HEK293 (cell line): Measurements from ENCODE around the gene GTPBP10.

Source experiments
- HOXA7 ChIP-seq: sonication (generic); formaldehyde crosslinking; IDR thresholded peaks from 2 replicates; pipeline ENCODE4 v1.8.1; 2022; ENCODE audit warnings: missing genetic modification reagents, borderline replicate concordance
- IKZF3 ChIP-seq: fragments of 450-650 bp; IDR thresholded peaks from 2 replicates; pipeline ENCODE4 v1.5.0; 2018; ENCODE audit warnings: missing biosample characterization, mild to moderate bottlenecking, missing genetic modification characterization, moderate library complexity
- KLF10 ChIP-seq: fragments of 450-650 bp; IDR thresholded peaks from 2 replicates; pipeline ENCODE4 v1.5.1; 2018; ENCODE audit warnings: missing biosample characterization, mild to moderate bottlenecking, missing genetic modification characterization
- MZF1 ChIP-seq: fragments of 450-650 bp; formaldehyde crosslinking; IDR thresholded peaks from 2 replicates; pipeline ENCODE4 v1.5.1; 2017; ENCODE audit warnings: missing biosample characterization, missing genetic modification characterization, borderline replicate concordance
- ZNF155 ChIP-seq: fragments of 450-650 bp; formaldehyde crosslinking; IDR thresholded peaks from 2 replicates; pipeline ENCODE4 v1.5.1; 2016; ENCODE audit warnings: missing biosample characterization, missing genetic modification characterization
- ZNF416 ChIP-seq: fragments of 450-650 bp; formaldehyde crosslinking; IDR thresholded peaks from 2 replicates; pipeline ENCODE4 v1.5.1; 2016; ENCODE audit warnings: missing biosample characterization, missing genetic modification characterization
- ZNF501 ChIP-seq: fragments of 450-650 bp; formaldehyde crosslinking; IDR thresholded peaks from 2 replicates; pipeline ENCODE4 v1.5.1; 2016; ENCODE audit warnings: missing biosample characterization, missing genetic modification characterization
- ZNF514 ChIP-seq: fragments of 450-650 bp; formaldehyde crosslinking; IDR thresholded peaks from 2 replicates; pipeline ENCODE4 v1.5.1; 2016; ENCODE audit warnings: missing biosample characterization, missing genetic modification characterization
- ZNF530 ChIP-seq: fragments of 450-650 bp; formaldehyde crosslinking; IDR thresholded peaks from 2 replicates; pipeline ENCODE4 v1.5.1; 2016; ENCODE audit warnings: low read depth, missing biosample characterization, missing genetic modification characterization
- ZNF544 ChIP-seq: fragments of 450-650 bp; formaldehyde crosslinking; IDR thresholded peaks from 2 replicates; pipeline ENCODE4 v1.5.0; 2017; ENCODE audit warnings: missing biosample characterization, missing genetic modification characterization
- ZNF596 ChIP-seq: fragments of 450-650 bp; IDR thresholded peaks from 2 replicates; pipeline ENCODE4 v1.5.0; 2018; ENCODE audit warnings: missing biosample characterization, mild to moderate bottlenecking, missing genetic modification characterization, moderate library complexity
- ZNF658 ChIP-seq: fragments of 450-650 bp; formaldehyde crosslinking; IDR thresholded peaks from 2 replicates; pipeline ENCODE4; 2016; ENCODE audit warnings: missing biosample characterization, missing genetic modification characterization
- ZNF677 ChIP-seq: fragments of 450-650 bp; IDR thresholded peaks from 2 replicates; pipeline ENCODE4 v1.5.0; 2018; ENCODE audit warnings: missing biosample characterization, mild to moderate bottlenecking, missing genetic modification characterization, moderate library complexity
- ZNF777 ChIP-seq: fragments of 450-650 bp; formaldehyde crosslinking; IDR thresholded peaks from 2 replicates; pipeline ENCODE4 v1.5.1; 2017; ENCODE audit warnings: missing biosample characterization, missing genetic modification characterization, borderline replicate concordance
- ZNF843 ChIP-seq: fragments of 450-650 bp; formaldehyde crosslinking; IDR thresholded peaks from 2 replicates; pipeline ENCODE4 v1.5.1; 2016; ENCODE audit warnings: missing biosample characterization, missing genetic modification characterization
- ZSCAN23 ChIP-seq: fragments of 450-650 bp; formaldehyde crosslinking; IDR thresholded peaks from 2 replicates; pipeline ENCODE4 v1.5.1; 2016; ENCODE audit warnings: missing biosample characterization, missing genetic modification characterization
- TF ChIP-seq, protein P1 (sequence below): fragments of 450-650 bp; formaldehyde crosslinking; IDR thresholded peaks from 2 replicates; pipeline ENCODE4 v1.5.1; 2017; ENCODE audit warnings: missing biosample characterization, missing genetic modification characterization
- TF ChIP-seq, protein P2 (sequence below): IDR thresholded peaks from 2 replicates; pipeline ENCODE4 v1.6.1; 2011; ENCODE audit warnings: mild to moderate bottlenecking, low read depth, low read length, borderline replicate concordance
- TF ChIP-seq, protein P3 (sequence below): fragments of 450-650 bp; formaldehyde crosslinking; conservative IDR thresholded peaks from 2 replicates; pipeline ENCODE4 v1.5.1; 2016; ENCODE audit warnings: low read depth, missing biosample characterization, missing genetic modification characterization
- TF ChIP-seq, protein P4 (sequence below): fragments of 450-650 bp; formaldehyde crosslinking; IDR thresholded peaks from 2 replicates; pipeline ENCODE4 v1.5.1; 2017; ENCODE audit warnings: missing biosample characterization, missing genetic modification characterization
- TF ChIP-seq, protein P5 (sequence below): fragments of 450-650 bp; formaldehyde crosslinking; IDR thresholded peaks from 2 replicates; pipeline ENCODE4 v1.5.1; 2016; ENCODE audit warnings: missing biosample characterization, missing genetic modification characterization, borderline replicate concordance
- TF ChIP-seq, protein P6 (sequence below): fragments of 450-650 bp; formaldehyde crosslinking; IDR thresholded peaks from 2 replicates; pipeline ENCODE4 v1.5.1; 2017; ENCODE audit warnings: missing biosample characterization, missing genetic modification characterization

The GTPBP10 gene

DNA sequence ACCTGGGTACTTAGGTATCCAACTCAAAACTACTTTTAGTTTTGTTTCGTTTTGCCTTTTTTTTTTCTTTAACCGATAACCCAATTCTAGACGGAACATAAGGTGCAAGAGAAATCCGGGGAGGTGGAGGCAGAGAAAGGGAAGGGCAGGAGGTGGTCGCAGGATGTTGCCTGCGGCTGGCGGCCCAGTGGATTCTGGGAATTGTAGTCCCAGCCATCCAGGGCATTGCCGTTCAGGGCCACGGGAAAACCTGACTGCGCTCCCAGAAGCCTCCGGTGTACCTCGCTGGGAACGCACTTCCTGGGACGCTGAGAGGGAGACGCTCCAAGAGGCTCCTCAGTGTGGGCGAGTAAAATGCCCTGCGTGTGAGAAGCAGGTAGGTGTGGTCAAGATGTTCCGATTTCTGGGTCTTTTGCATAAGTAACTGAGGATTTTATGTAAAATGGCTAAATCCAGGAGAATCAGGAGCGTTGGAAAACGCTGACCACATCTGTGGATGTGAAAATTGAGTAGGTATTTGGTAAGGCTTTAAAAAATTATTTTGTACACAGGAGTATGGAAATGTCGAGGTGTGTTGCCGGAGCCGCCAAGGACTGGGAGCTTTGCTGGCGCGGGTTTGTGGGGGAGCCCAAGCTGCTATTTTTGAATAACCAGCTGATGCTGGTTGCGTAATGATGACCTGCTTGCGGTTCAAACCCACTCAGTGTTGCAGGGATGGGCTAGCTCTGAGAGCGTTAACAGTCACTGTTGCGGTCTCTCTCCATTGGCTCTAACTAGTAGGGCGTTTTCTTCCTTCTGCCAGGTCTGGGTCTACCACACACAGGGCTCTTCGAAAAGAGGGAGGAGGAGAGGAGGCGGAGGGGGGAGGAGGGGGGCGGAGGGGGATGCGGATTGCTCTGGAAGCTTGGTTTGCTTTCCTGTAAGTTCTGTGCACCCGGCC is 56.9 kb downstream of the GTPBP10 start, which contains the start of gene CLDN12 (continued):
- no peak for TF ChIP-seq ZSCAN23 (tag by site-specific recombination)
- TF ChIP-seq ZNF596 (tag by site-specific recombination), result no peak
- no peak for TF ChIP-seq HOXA7 (CRISPR knock-in tag)
- TF ChIP-seq, protein P1, sequence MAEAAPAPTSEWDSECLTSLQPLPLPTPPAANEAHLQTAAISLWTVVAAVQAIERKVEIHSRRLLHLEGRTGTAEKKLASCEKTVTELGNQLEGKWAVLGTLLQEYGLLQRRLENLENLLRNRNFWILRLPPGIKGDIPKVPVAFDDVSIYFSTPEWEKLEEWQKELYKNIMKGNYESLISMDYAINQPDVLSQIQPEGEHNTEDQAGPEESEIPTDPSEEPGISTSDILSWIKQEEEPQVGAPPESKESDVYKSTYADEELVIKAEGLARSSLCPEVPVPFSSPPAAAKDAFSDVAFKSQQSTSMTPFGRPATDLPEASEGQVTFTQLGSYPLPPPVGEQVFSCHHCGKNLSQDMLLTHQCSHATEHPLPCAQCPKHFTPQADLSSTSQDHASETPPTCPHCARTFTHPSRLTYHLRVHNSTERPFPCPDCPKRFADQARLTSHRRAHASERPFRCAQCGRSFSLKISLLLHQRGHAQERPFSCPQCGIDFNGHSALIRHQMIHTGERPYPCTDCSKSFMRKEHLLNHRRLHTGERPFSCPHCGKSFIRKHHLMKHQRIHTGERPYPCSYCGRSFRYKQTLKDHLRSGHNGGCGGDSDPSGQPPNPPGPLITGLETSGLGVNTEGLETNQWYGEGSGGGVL, result peak; percentile 60
- TF ChIP-seq KLF10 (tag by site-specific recombination), result peak; percentile 51; the same call in 1 of the 2 replicates
- no peak for TF ChIP-seq MZF1 (tag by site-specific recombination)
- TF ChIP-seq, protein P2, sequence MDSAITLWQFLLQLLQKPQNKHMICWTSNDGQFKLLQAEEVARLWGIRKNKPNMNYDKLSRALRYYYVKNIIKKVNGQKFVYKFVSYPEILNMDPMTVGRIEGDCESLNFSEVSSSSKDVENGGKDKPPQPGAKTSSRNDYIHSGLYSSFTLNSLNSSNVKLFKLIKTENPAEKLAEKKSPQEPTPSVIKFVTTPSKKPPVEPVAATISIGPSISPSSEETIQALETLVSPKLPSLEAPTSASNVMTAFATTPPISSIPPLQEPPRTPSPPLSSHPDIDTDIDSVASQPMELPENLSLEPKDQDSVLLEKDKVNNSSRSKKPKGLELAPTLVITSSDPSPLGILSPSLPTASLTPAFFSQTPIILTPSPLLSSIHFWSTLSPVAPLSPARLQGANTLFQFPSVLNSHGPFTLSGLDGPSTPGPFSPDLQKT, result no peak
- no peak for TF ChIP-seq ZNF530 (tag by site-specific recombination)
- TF ChIP-seq, protein P3, sequence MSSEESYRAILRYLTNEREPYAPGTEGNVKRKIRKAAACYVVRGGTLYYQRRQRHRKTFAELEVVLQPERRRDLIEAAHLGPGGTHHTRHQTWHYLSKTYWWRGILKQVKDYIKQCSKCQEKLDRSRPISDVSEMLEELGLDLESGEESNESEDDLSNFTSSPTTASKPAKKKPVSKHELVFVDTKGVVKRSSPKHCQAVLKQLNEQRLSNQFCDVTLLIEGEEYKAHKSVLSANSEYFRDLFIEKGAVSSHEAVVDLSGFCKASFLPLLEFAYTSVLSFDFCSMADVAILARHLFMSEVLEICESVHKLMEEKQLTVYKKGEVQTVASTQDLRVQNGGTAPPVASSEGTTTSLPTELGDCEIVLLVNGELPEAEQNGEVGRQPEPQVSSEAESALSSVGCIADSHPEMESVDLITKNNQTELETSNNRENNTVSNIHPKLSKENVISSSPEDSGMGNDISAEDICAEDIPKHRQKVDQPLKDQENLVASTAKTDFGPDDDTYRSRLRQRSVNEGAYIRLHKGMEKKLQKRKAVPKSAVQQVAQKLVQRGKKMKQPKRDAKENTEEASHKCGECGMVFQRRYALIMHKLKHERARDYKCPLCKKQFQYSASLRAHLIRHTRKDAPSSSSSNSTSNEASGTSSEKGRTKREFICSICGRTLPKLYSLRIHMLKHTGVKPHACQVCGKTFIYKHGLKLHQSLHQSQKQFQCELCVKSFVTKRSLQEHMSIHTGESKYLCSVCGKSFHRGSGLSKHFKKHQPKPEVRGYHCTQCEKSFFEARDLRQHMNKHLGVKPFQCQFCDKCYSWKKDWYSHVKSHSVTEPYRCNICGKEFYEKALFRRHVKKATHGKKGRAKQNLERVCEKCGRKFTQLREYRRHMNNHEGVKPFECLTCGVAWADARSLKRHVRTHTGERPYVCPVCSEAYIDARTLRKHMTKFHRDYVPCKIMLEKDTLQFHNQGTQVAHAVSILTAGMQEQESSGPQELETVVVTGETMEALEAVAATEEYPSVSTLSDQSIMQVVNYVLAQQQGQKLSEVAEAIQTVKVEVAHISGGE (tag by site-specific recombination), result peak; percentile 92
- TF ChIP-seq ZNF843 (tag by site-specific recombination), result no peak
- TF ChIP-seq ZNF416 (tag by site-specific recombination), result no peak
- no peak for TF ChIP-seq ZNF544
- TF ChIP-seq ZNF658 (tag by site-specific recombination), result no peak
- TF ChIP-seq, protein P4, sequence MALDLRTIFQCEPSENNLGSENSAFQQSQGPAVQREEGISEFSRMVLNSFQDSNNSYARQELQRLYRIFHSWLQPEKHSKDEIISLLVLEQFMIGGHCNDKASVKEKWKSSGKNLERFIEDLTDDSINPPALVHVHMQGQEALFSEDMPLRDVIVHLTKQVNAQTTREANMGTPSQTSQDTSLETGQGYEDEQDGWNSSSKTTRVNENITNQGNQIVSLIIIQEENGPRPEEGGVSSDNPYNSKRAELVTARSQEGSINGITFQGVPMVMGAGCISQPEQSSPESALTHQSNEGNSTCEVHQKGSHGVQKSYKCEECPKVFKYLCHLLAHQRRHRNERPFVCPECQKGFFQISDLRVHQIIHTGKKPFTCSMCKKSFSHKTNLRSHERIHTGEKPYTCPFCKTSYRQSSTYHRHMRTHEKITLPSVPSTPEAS (tag by site-specific recombination), result no peak
- peak; percentile 98 for TF ChIP-seq IKZF3 (tag by site-specific recombination)
- TF ChIP-seq, protein P5, sequence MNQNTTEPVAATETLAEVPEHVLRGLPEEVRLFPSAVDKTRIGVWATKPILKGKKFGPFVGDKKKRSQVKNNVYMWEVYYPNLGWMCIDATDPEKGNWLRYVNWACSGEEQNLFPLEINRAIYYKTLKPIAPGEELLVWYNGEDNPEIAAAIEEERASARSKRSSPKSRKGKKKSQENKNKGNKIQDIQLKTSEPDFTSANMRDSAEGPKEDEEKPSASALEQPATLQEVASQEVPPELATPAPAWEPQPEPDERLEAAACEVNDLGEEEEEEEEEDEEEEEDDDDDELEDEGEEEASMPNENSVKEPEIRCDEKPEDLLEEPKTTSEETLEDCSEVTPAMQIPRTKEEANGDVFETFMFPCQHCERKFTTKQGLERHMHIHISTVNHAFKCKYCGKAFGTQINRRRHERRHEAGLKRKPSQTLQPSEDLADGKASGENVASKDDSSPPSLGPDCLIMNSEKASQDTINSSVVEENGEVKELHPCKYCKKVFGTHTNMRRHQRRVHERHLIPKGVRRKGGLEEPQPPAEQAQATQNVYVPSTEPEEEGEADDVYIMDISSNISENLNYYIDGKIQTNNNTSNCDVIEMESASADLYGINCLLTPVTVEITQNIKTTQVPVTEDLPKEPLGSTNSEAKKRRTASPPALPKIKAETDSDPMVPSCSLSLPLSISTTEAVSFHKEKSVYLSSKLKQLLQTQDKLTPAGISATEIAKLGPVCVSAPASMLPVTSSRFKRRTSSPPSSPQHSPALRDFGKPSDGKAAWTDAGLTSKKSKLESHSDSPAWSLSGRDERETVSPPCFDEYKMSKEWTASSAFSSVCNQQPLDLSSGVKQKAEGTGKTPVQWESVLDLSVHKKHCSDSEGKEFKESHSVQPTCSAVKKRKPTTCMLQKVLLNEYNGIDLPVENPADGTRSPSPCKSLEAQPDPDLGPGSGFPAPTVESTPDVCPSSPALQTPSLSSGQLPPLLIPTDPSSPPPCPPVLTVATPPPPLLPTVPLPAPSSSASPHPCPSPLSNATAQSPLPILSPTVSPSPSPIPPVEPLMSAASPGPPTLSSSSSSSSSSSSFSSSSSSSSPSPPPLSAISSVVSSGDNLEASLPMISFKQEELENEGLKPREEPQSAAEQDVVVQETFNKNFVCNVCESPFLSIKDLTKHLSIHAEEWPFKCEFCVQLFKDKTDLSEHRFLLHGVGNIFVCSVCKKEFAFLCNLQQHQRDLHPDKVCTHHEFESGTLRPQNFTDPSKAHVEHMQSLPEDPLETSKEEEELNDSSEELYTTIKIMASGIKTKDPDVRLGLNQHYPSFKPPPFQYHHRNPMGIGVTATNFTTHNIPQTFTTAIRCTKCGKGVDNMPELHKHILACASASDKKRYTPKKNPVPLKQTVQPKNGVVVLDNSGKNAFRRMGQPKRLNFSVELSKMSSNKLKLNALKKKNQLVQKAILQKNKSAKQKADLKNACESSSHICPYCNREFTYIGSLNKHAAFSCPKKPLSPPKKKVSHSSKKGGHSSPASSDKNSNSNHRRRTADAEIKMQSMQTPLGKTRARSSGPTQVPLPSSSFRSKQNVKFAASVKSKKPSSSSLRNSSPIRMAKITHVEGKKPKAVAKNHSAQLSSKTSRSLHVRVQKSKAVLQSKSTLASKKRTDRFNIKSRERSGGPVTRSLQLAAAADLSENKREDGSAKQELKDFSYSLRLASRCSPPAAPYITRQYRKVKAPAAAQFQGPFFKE (tag by site-specific recombination), result no peak
- TF ChIP-seq ZNF501 (tag by site-specific recombination), result 0 out of 2 replicates have a peak, but pooled peaks have one; percentile 37
- no peak for TF ChIP-seq ZNF155
- TF ChIP-seq, protein P6, sequence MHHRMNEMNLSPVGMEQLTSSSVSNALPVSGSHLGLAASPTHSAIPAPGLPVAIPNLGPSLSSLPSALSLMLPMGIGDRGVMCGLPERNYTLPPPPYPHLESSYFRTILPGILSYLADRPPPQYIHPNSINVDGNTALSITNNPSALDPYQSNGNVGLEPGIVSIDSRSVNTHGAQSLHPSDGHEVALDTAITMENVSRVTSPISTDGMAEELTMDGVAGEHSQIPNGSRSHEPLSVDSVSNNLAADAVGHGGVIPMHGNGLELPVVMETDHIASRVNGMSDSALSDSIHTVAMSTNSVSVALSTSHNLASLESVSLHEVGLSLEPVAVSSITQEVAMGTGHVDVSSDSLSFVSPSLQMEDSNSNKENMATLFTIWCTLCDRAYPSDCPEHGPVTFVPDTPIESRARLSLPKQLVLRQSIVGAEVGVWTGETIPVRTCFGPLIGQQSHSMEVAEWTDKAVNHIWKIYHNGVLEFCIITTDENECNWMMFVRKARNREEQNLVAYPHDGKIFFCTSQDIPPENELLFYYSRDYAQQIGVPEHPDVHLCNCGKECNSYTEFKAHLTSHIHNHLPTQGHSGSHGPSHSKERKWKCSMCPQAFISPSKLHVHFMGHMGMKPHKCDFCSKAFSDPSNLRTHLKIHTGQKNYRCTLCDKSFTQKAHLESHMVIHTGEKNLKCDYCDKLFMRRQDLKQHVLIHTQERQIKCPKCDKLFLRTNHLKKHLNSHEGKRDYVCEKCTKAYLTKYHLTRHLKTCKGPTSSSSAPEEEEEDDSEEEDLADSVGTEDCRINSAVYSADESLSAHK, result no peak
- no peak for TF ChIP-seq ZNF677 (tag by site-specific recombination)
- TF ChIP-seq ZNF514 (tag by site-specific recombination), result no peak
- no peak for TF ChIP-seq ZNF777
